PC-3 (cell line): ENCODE data around the gene VPS33B. TPM values are rescaled to one million over a fixed set of nuclear protein-coding genes. Genes with fewer than 3 reads are reported as not detected.
A peak's percentile ranks its signal among the peaks of the same experiment; 100 is the strongest.

ENCODE experiments used
- ATAC-seq: fragments of 200-7000 bp; cut with Tn5 transposase; 2 replicates; pipeline ENCODE4 v1.9.1; 2020; ENCODE audit warnings: mild to moderate bottlenecking, moderate library complexity
- BruUV-seq: library from RNA; stranded (reverse); fragments of 400-500 nt; replicated peaks from 2 replicates; lab custom pipeline; 2021; lab: Mats Ljungman, UMichigan
- CTCF ChIA-PET: fragments of 300-600 bp; sonication (Branson Sonifier 250); formaldehyde crosslinking; loops from one replicate; lab custom pipeline; 2022; ENCODE audit warnings: antibody characterized with exemption; lab: Charles Lee
- POLR2A ChIA-PET: fragments of 300-600 bp; sonication (Branson Sonifier 250); formaldehyde crosslinking; loops from one replicate; lab custom pipeline; 2022; ENCODE audit warnings: antibody characterized with exemption; ENCODE audit not compliant: unreplicated experiment; lab: Charles Lee
- DNase-seq: peaks from one replicate; pipeline ENCODE4 v3.0.0-alpha.2; 2015
- H2AFZ ChIP-seq: fragments of 300-600 bp; sonication (generic); 2 replicates; pipeline ENCODE4 v1.6.0; 2016; ENCODE audit warnings: antibody characterized with exemption, low read length
- H3F3A ChIP-seq: fragments of 300-600 bp; sonication (generic); one replicate; pipeline ENCODE4 v1.6.0; 2017; ENCODE audit warnings: antibody characterized with exemption, low read length, control low read depth, mild to moderate bottlenecking; ENCODE audit not compliant: unreplicated experiment
- H3K27ac ChIP-seq: fragments of 300-600 bp; sonication (generic); 2 replicates; pipeline ENCODE4 v1.5.1; 2016; ENCODE audit warnings: mild to moderate bottlenecking, low read length
- H3K27me3 ChIP-seq: fragments of 300-600 bp; sonication (generic); 2 replicates; pipeline ENCODE4 v1.6.1; 2016; ENCODE audit warnings: low read length, mixed read lengths
- H3K36me3 ChIP-seq: fragments of 300-600 bp; sonication (generic); 2 replicates; pipeline ENCODE4 v1.6.1; 2016; ENCODE audit warnings: low read depth, mixed run types, low read length, mixed read lengths
- H3K4me1 ChIP-seq: fragments of 300-600 bp; sonication (generic); 2 replicates; pipeline ENCODE4 v1.5.1; 2016; ENCODE audit warnings: low read length; ENCODE audit not compliant: insufficient read depth
- H3K4me2 ChIP-seq: fragments of 300-600 bp; sonication (generic); 2 replicates; pipeline ENCODE4 v1.6.0; 2016; ENCODE audit warnings: low read length
- H3K4me3 ChIP-seq: fragments of 300-600 bp; sonication (generic); 2 replicates; pipeline ENCODE4 v1.5.1; 2016; ENCODE audit warnings: mild to moderate bottlenecking, low read length, mixed read lengths
- H3K79me2 ChIP-seq: fragments of 300-600 bp; sonication (generic); 2 replicates; pipeline ENCODE4 v1.6.1; 2017; ENCODE audit warnings: low read length, mixed read lengths
- H3K9ac ChIP-seq: fragments of 300-600 bp; sonication (generic); 2 replicates; pipeline ENCODE4 v1.6.0; 2016; ENCODE audit warnings: mild to moderate bottlenecking, low read length
- H3K9me2 ChIP-seq: fragments of 300-600 bp; sonication (generic); replicated peaks from 2 replicates; pipeline ENCODE4 v1.6.1; 2016; ENCODE audit warnings: mixed run types, low read length, mixed read lengths
- H3K9me3 ChIP-seq: fragments of 300-600 bp; sonication (generic); 2 replicates; pipeline ENCODE4 v1.6.1; 2016; ENCODE audit warnings: low read length, mixed read lengths
- H4K20me1 ChIP-seq: fragments of 300-600 bp; sonication (generic); 2 replicates; pipeline ENCODE4 v1.6.1; 2016; ENCODE audit warnings: low read length, mixed read lengths
- CTCF ChIP-seq: fragments of 300-600 bp; sonication (generic); conservative IDR thresholded peaks from 2 replicates; pipeline ENCODE4 v1.5.1; 2017; ENCODE audit warnings: antibody characterized with exemption, low read depth, mild to moderate bottlenecking, low read length
- EZH2 ChIP-seq: fragments of 300-600 bp; sonication (generic); IDR thresholded peaks from one replicate; pipeline ENCODE4 v1.6.1; 2017; ENCODE audit warnings: antibody characterized with exemption, mild to moderate bottlenecking, low read length; ENCODE audit not compliant: unreplicated experiment
- EZH2phosphoT487 ChIP-seq: fragments of 300-600 bp; sonication (generic); IDR thresholded peaks from 2 replicates; pipeline ENCODE4 v1.6.1; 2018; ENCODE audit warnings: mild to moderate bottlenecking, antibody characterized with exemption, low read length, borderline replicate concordance
- intact Hi-C: fragments of 100-400 bp; cut with micrococcal nuclease; formaldehyde crosslinking; loops from 2 replicates; pipeline ENCODE4 v1.9.0; 2023
- total RNA-seq: library from RNA; depleted of rRNA; stranded (reverse); fragments of >200 nt; gene quantifications from 2 replicates; pipeline ENCODE4 v1.2.3, GENCODE V29; 2014

Gene VPS33B
- total RNA-seq, 1 experiment from 2014 or later = 8.0 TPM

GRCh38 chr15:91061997-91062396 lies 39.6 kb upstream of the VPS33B start:
- Histone ChIP-seq H2AFZ (no peak overlapping the region), H3K9ac (no peak overlapping the region), H3K9me2 (no peaks in the 10 kb centered on the region), H3K27ac (no peak overlapping the region), H3K27me3 (peaks cover 32% of the 10 kb centered on the region), H3K9me3 (peaks cover 3% of the 10 kb centered on the region; the same call in 1 of the 2 replicates), H3K4me3 (no peak overlapping the region), H3K4me2 (no peak overlapping the region), H4K20me1 (no peaks in the 10 kb centered on the region), H3F3A (no peaks in the 10 kb centered on the region), H3K79me2 (no peaks in the 10 kb centered on the region), H3K4me1 (no peaks in the 10 kb centered on the region), H3K36me3 (no peaks in the 10 kb centered on the region)
- intact Hi-C loops = no loop called here
- DNase-seq = no peak
- no peak for ATAC-seq
- ChIA-PET POLR2A (no interaction called here), CTCF (no interaction called here)
- BruUV-seq = no TSS peak
- TF ChIP-seq EZH2 (no peak), CTCF (no peak), EZH2phosphoT487 (no peak)

GRCh38 chr15:91061230-91061629 lies 38.8 kb upstream of the VPS33B start:
- ATAC-seq = no peak
- BruUV-seq = no TSS peak
- H3F3A ChIP-seq = no peaks in the 10 kb centered on the region
- H3K9me2 ChIP-seq = no peaks in the 10 kb centered on the region
- H3K4me2 ChIP-seq = no peak overlapping the region
- H3K9me3 ChIP-seq = peaks cover 3% of the 10 kb centered on the region; the same call in 1 of the 2 replicates
- peaks cover 37% of the 10 kb centered on the region for H3K27me3 ChIP-seq
- TF ChIP-seq CTCF (no peak), EZH2phosphoT487 (no peak)
- H3K27ac ChIP-seq = no peak overlapping the region
- H2AFZ ChIP-seq = no peak overlapping the region
- H3K36me3 ChIP-seq = no peaks in the 10 kb centered on the region
- no peaks in the 10 kb centered on the region for H3K4me1 ChIP-seq
- intact Hi-C loops = no loop called here
- POLR2A ChIA-PET = no interaction called here
- H3K9ac ChIP-seq = no peak overlapping the region
- H4K20me1 ChIP-seq = no peaks in the 10 kb centered on the region
- no peak overlapping the region for H3K4me3 ChIP-seq
- H3K79me2 ChIP-seq = no peaks in the 10 kb centered on the region
- DNase-seq = no peak
- CTCF ChIA-PET = no interaction called here

- Histone ChIP-seq H4K20me1 (no peaks in the 10 kb centered on the region), H3K27me3 (peaks cover 71% of the 10 kb centered on the region), H3F3A (no peaks in the 10 kb centered on the region), H3K27ac (no peak overlapping the region), H3K79me2 (no peaks in the 10 kb centered on the region), H3K9ac (no peak overlapping the region), H3K4me1 (no peaks in the 10 kb centered on the region), H3K4me2 (peak overlapping the region; percentile 40; the same call in 1 of the 2 replicates), H3K9me2 (no peaks in the 10 kb centered on the region), H3K9me3 (no peaks in the 10 kb centered on the region), H3K4me3 (no peak overlapping the region), H2AFZ (peak overlapping the region; percentile 39; the same call in 1 of the 2 replicates), H3K36me3 (no peaks in the 10 kb centered on the region)
- POLR2A ChIA-PET = no interaction called here
- BruUV-seq = no TSS peak
- DNase-seq (peak; percentile 83), ATAC-seq (peak; percentile 91)
- no peak for TF ChIP-seq EZH2
- peak; percentile 82 for TF ChIP-seq CTCF
- CTCF ChIA-PET = interaction anchor here (0.6 to 1.5 kb wide), 2 partner anchors 171 to 216 kb away, joined by 3 to 15 read pairs; no protein-coding TSS in a partner anchor
- intact Hi-C loops = loop anchor here (1.0 to 10.0 kb wide), 3 partner anchors 169 to 1029 kb away; no protein-coding TSS in a partner anchor
Measured at GRCh38 chr15:91055548-91056331, 33.3 kb upstream of the VPS33B start.
